AG09309 (cell line): ENCODE results near the gene GATM.

Experiments
- DNase-seq: peaks from one replicate; pipeline ENCODE4 v3.0.0-alpha.2; 2010; ENCODE audit warnings: low read depth
- H3K4me3 ChIP-seq: 2 replicates; pipeline ENCODE4 v1.5.1; 2011; ENCODE audit warnings: mild to moderate bottlenecking, low read depth, low read length, moderate library complexity; ENCODE audit not compliant: control insufficient read depth
- TF ChIP-seq, protein P1 (sequence below): IDR thresholded peaks from 2 replicates; pipeline ENCODE4 v1.5.1; 2011; ENCODE audit warnings: mild to moderate bottlenecking, low read depth, low read length, inconsistent platforms; ENCODE audit not compliant: insufficient read depth, control insufficient read depth; ENCODE audit errors: missing control alignments

Gene GATM, protein sequence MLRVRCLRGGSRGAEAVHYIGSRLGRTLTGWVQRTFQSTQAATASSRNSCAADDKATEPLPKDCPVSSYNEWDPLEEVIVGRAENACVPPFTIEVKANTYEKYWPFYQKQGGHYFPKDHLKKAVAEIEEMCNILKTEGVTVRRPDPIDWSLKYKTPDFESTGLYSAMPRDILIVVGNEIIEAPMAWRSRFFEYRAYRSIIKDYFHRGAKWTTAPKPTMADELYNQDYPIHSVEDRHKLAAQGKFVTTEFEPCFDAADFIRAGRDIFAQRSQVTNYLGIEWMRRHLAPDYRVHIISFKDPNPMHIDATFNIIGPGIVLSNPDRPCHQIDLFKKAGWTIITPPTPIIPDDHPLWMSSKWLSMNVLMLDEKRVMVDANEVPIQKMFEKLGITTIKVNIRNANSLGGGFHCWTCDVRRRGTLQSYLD

DNA sequence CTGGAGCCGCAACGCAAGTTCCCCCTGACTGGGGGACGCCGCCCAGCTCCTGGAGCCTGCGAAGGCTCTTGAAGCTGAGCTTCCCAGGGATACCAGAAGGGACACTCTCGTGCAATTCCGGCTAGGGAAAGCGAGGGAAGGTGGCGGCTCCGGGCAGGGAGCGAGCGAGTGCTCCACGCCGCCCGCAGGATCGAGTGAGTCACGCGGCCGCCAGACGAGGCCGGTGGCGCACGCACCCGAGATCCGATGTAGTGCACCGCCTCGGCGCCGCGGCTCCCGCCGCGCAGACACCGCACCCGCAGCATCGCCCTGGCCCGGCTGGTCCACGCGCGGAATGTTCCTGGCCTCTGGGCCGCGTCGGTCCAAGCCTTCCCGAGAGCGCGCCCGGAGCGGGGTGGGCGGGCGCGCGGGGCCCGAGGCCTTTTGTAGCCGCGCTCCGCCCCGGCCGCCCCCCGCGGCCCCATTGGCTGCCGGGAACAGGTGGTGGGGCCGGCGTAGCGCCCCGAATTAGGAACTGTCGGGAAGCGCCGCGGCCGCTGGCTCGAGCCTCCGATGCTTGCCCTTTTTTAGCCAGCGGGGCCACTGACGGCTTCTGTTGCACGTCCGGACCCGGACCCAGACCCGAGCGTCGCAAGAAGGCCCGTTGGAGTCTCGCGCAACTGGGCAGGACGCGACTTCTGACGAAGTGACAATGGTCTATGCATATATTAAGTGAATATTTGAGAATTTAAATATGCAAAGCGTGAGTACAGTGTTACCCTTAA, at the start of gene GATM:
Gene GATM (minus strand): TSS at position 396 of the 764 bp plus-strand sequence. CDS start 91 bp downstream, at position 305.
- DNase-seq = peak; percentile 42
- peak within 1 kb of the TSS; percentile 29 for H3K4me3 ChIP-seq
- TF ChIP-seq, protein P1, sequence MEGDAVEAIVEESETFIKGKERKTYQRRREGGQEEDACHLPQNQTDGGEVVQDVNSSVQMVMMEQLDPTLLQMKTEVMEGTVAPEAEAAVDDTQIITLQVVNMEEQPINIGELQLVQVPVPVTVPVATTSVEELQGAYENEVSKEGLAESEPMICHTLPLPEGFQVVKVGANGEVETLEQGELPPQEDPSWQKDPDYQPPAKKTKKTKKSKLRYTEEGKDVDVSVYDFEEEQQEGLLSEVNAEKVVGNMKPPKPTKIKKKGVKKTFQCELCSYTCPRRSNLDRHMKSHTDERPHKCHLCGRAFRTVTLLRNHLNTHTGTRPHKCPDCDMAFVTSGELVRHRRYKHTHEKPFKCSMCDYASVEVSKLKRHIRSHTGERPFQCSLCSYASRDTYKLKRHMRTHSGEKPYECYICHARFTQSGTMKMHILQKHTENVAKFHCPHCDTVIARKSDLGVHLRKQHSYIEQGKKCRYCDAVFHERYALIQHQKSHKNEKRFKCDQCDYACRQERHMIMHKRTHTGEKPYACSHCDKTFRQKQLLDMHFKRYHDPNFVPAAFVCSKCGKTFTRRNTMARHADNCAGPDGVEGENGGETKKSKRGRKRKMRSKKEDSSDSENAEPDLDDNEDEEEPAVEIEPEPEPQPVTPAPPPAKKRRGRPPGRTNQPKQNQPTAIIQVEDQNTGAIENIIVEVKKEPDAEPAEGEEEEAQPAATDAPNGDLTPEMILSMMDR = peak; percentile 57

DNA sequence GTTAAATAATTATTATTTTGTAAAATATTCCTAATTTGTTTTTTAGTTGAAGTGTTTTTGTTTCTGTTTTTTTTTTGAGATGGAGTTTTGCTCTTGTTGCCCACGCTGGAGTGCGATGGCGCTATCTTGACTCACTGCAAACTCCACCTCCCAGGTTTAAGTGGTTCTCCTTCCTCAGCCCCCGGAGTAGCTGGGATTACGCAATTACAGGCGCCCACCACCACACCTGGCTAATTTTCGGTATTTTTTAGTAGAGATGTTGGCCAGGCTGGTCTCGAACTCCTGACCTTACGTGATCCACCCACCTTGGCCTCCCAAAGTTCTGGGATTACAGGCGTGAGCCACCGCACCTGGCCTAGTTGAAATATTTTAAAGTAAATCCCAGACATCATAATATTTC, 48.7 kb upstream of the GATM start:
- H3K4me3 ChIP-seq = no peak overlapping the region
- DNase-seq = no peak
- TF ChIP-seq, protein P1 = no peak

DNA sequence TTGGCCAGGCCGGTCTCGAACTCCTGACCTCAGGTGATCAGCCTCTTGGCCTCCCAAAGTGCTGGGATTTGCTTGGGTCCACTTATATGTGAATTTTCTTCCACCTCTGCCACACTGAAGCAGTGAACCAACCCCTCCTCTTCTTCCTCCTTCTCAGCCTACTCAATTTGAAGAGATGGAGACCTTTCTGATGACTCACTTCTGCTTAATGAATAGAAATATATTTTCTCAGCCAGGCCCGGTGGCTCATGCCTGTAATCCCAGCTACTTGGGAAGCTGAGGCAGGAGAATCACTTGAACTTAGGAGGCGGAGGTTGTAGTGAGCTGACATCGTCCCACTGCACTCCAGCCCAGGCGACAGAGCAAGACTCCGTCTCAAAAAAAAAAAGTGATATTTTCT, 46.8 kb upstream of the GATM start:
- no peak overlapping the region for H3K4me3 ChIP-seq
- DNase-seq = no peak
- TF ChIP-seq, protein P1 = no peak

DNA sequence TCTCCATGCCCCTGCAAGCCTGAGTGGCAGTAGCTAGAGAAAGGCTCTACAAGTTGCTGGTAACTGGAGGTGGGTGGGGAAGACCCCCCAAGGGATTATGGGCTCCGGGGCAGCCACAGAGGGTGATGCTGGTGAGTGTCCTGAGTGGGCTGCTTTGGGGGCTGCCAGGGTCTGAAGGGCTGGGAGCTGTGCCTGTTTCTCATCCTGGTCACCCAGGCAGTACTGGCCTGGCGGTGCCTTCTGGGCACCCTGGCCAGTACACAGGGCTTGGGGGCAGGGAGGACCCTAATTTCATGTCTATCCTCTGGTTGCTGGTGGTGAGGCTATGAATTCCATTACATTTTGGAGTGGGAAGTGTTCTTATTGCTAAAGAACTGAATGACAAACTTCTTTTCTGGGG, 46.1 kb upstream of the GATM start:
- TF ChIP-seq, protein P1 = no peak
- H3K4me3 ChIP-seq = no peak overlapping the region
- no peak for DNase-seq

DNA sequence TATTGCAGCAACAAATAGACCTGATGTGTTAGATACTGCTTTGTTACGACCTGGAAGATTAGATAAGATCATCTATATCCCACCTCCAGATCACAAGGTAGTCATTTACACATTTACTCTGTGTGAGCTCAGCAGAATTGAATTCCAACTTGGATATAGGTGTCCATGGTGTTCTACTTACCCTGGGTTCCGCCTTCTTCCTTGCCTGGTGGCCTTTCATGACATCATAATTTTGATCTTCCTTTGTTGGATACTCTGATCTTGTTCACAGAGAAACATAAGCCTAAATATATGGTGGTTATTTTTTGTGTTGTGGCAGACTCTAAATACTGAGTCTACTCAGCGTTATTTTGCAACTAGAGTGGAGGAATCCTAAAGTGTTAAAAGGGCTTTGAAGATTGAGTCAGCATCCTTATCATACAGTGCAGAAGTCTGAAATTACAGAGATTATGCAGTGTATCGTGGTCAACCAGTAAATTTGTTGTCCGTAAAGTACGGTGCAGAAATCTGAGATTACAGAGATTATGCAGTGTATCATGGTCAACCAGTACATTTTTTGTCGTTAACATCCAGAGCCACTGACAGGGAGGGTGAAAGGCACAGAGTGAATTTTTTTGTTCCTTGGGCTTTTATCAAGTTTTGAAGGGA, 39.1 kb upstream of the GATM start:
- TF ChIP-seq, protein P1 = no peak
- no peak for DNase-seq
- H3K4me3 ChIP-seq = no peak overlapping the region

DNA sequence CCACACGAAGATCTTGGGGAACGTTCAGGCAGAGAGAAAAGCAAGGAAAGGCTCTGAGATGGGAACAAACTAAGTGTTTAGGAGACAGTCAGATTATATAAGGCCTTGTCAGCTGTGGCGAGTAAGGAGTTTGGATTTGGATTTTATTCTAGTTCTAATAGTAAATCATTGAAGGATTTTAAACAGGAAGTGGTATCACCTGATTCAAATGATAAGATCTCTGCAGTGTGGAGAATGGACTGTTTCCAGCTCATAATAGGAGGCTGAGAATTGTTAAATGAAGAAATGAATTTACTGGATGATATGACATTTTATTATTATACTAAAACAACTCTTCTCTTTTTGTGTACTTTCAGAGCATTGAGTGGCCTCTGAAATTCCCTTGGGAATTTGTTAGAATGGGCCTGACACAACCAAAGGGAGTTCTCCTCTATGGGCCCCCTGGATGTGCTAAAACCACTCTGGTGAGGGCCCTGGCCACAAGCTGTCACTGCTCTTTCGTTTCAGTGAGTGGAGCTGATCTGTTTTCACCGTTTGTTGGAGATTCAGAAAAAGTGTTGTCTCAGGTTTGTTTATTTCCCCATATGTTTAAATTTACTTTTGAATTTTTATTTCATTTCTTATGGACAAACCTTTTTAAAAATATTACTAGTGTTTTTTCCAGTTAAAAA, 36.0 kb upstream of the GATM start:
- no peak overlapping the region for H3K4me3 ChIP-seq
- TF ChIP-seq, protein P1 = no peak
- no peak for DNase-seq
